PC-9 (cell line): ENCODE measurements around the gene FUBP1.

Experiments used
- EZH2 ChIP-seq: fragments of 200-600 bp; sonication (generic); IDR thresholded peaks from 2 replicates; pipeline ENCODE4 v1.8.0; 2017; ENCODE audit warnings: antibody characterized with exemption, low read depth
- TF ChIP-seq, protein P1 (sequence below): fragments of 200-600 bp; sonication (generic); conservative IDR thresholded peaks from 2 replicates; pipeline ENCODE4 v1.6.1; 2017; ENCODE audit warnings: mixed run types, antibody characterized with exemption, mild to moderate bottlenecking, moderate library complexity

DNA sequence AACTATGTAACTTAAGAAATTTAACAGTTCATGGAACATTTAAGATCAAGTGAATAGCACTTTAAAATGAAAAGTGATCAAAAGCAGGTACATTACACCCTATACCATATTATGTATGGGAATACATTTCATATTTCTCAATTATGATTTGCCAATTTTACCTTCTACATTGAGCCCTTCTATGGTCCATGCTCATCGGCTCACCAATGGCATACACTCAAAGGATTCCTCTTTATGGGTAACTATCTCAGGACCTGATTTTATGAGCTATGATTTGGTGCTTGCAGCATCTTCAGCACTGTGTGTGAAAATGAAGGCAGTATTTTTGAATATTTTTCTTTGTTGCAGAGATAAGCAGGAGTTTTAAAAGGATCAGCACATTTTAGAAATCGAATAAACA is 33.5 kb downstream of the FUBP1 start:
- TF ChIP-seq, protein P1, sequence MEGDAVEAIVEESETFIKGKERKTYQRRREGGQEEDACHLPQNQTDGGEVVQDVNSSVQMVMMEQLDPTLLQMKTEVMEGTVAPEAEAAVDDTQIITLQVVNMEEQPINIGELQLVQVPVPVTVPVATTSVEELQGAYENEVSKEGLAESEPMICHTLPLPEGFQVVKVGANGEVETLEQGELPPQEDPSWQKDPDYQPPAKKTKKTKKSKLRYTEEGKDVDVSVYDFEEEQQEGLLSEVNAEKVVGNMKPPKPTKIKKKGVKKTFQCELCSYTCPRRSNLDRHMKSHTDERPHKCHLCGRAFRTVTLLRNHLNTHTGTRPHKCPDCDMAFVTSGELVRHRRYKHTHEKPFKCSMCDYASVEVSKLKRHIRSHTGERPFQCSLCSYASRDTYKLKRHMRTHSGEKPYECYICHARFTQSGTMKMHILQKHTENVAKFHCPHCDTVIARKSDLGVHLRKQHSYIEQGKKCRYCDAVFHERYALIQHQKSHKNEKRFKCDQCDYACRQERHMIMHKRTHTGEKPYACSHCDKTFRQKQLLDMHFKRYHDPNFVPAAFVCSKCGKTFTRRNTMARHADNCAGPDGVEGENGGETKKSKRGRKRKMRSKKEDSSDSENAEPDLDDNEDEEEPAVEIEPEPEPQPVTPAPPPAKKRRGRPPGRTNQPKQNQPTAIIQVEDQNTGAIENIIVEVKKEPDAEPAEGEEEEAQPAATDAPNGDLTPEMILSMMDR: no peak
- TF ChIP-seq EZH2: no peak
